HCT116 (cell line): Measurements from ENCODE around the gene KIRREL3. TPM values are rescaled to one million over a fixed set of nuclear protein-coding genes. Genes with fewer than 3 reads are reported as not detected.

Source experiments
- ATAC-seq: fragments of 200-7000 bp; cut with Tn5 transposase; 2 replicates; pipeline ENCODE4 v1.9.1; 2020; ENCODE audit warnings: mild to moderate bottlenecking, moderate library complexity
- BruUV-seq: library from RNA; stranded (reverse); fragments of 400-500 nt; replicated peaks from 2 replicates; lab custom pipeline; 2021; lab: Mats Ljungman, UMichigan
- CTCF ChIA-PET: fragments of 300-600 bp; sonication (Branson Sonifier 250); formaldehyde crosslinking; loops from one replicate; lab custom pipeline; 2021; ENCODE audit warnings: antibody characterized with exemption; lab: Charles Lee
- POLR2A ChIA-PET: fragments of 300-600, 350-600 bp; sonication (Branson Sonifier 250); formaldehyde crosslinking; loops from one replicate; lab custom pipeline; 2021; ENCODE audit warnings: antibody characterized with exemption; lab: Charles Lee
- RAD21 ChIA-PET, 2 experiments: fragments of 300-600 bp; sonication (Branson Sonifier 250); formaldehyde crosslinking; loops; one replicate each; lab custom pipeline; 2023; ENCODE audit warnings: low total read pairs in 2 of 2; ENCODE audit not compliant: uncharacterized antibody in 2 of 2, unreplicated experiment in 2 of 2, low non-redundant PET in 1 of 2; lab: Charles Lee
- DNase-seq: peaks from one replicate; pipeline ENCODE4 v3.0.0-alpha.2; 2010; ENCODE audit warnings: low read depth, low spot score
- H2AFZ ChIP-seq: fragments of 200-600 bp; shearing (Covaris generic), sonication (generic); 2 replicates; pipeline ENCODE4 v1.6.1; 2017; ENCODE audit warnings: low read depth, mixed run types, mixed read lengths, antibody characterized with exemption, low read length; ENCODE audit not compliant: poor library complexity, severe bottlenecking
- H3K27ac ChIP-seq: 2 replicates; pipeline ENCODE4 v1.5.1; 2012; ENCODE audit warnings: low read depth, low read length
- H3K27me3 ChIP-seq: fragments of 200-600 bp; sonication (generic); 2 replicates; pipeline ENCODE4 v1.6.1; 2016; ENCODE audit warnings: mixed run types, low read length, mixed read lengths; ENCODE audit not compliant: insufficient read depth
- H3K36me3 ChIP-seq, 2 experiments: fragments of 200-500 bp in 1 of 2; fragments of 200-600 bp in 1 of 2; sonication (Bioruptor generic) in 1 of 2; sonication (generic) in 1 of 2; 2 replicates each; pipeline versions ENCODE4 v1.5.1 to v1.6.1; 2014 to 2016; ENCODE audit warnings: low read length in 2 of 2, inconsistent platforms in 1 of 2, mixed read lengths in 1 of 2, mixed run types in 1 of 2; ENCODE audit not compliant: insufficient read depth in 2 of 2, control insufficient read depth in 1 of 2
- H3K4me1 ChIP-seq, 2 experiments: fragments of 200-600 bp in 1 of 2; sonication (generic) in 1 of 2; 2 replicates each; pipeline versions ENCODE4 v1.5.1 to v1.6.1; 2012 to 2017; ENCODE audit warnings: low read length in 2 of 2, inconsistent platforms in 1 of 2, mild to moderate bottlenecking in 1 of 2, mixed read lengths in 1 of 2, mixed run types in 1 of 2, moderate library complexity in 1 of 2; ENCODE audit not compliant: insufficient read depth in 2 of 2, control insufficient read depth in 1 of 2
- H3K4me2 ChIP-seq: fragments of 200-600 bp; sonication (generic); 2 replicates; pipeline ENCODE4 v1.6.1; 2017; ENCODE audit warnings: mixed run types, low read length, mixed read lengths
- H3K4me3 ChIP-seq, 2 experiments: fragments of 200-600 bp in 1 of 2; sonication (generic) in 1 of 2; replicated peaks in 1 of 2; 2 replicates each; pipeline ENCODE4 v1.5.1; 2011 to 2016; ENCODE audit warnings: low read length in 2 of 2, control low read depth in 1 of 2, low read depth in 1 of 2, mild to moderate bottlenecking in 1 of 2, mixed read lengths in 1 of 2, mixed run types in 1 of 2
- H3K79me2 ChIP-seq: fragments of 200-600 bp; sonication (generic); 2 replicates; pipeline ENCODE4 v1.6.1; 2017; ENCODE audit warnings: mild to moderate bottlenecking, mixed run types, low read length, moderate library complexity, mixed read lengths; ENCODE audit not compliant: insufficient read depth
- H3K9ac ChIP-seq: fragments of 200-600 bp; sonication (generic); 2 replicates; pipeline ENCODE4 v1.6.1; 2016; ENCODE audit warnings: low read length, mixed read lengths
- H3K9me2 ChIP-seq: fragments of 200-600 bp; sonication (generic), shearing (Covaris generic); 2 replicates; pipeline ENCODE4 v1.6.1; 2017; ENCODE audit warnings: mixed run types, mild to moderate bottlenecking, moderate library complexity; ENCODE audit not compliant: insufficient read depth
- H3K9me3 ChIP-seq, 2 experiments: fragments of 200-500 bp in 1 of 2; fragments of 200-600 bp in 1 of 2; sonication (Bioruptor generic) in 1 of 2; sonication (generic) in 1 of 2; 2 replicates each; pipeline ENCODE4 v1.6.1; 2014 to 2017; ENCODE audit warnings: low read length in 2 of 2, mixed read lengths in 2 of 2, inconsistent platforms in 1 of 2, low read depth in 1 of 2, mild to moderate bottlenecking in 1 of 2, mixed run types in 1 of 2, moderate library complexity in 1 of 2; ENCODE audit not compliant: control insufficient read depth in 1 of 2, insufficient read depth in 1 of 2
- H4K20me1 ChIP-seq: fragments of 200-600 bp; sonication (generic), shearing (Covaris generic); 2 replicates; pipeline ENCODE4 v1.6.1; 2017; ENCODE audit warnings: mixed run types, mild to moderate bottlenecking, moderate library complexity; ENCODE audit not compliant: insufficient read depth
- CBX3 ChIP-seq: IDR thresholded peaks from 2 replicates; pipeline ENCODE4 v1.6.1; 2012; ENCODE audit warnings: low read depth
- CEBPB ChIP-seq: IDR thresholded peaks from 2 replicates; pipeline ENCODE4 v1.6.1; 2012; ENCODE audit warnings: low read depth
- EGR1 ChIP-seq: IDR thresholded peaks from 2 replicates; pipeline ENCODE4 v1.6.1; 2012; ENCODE audit warnings: low read depth
- EZH2 ChIP-seq: fragments of 200-600 bp; sonication (generic); IDR thresholded peaks from 2 replicates; pipeline ENCODE4 v1.6.1; 2017; ENCODE audit warnings: antibody characterized with exemption, mixed run types
- FOSL1 ChIP-seq: IDR thresholded peaks from 2 replicates; pipeline ENCODE4 v1.6.1; 2012; ENCODE audit warnings: low read depth
- POLR2AphosphoS5 ChIP-seq: IDR thresholded peaks from 2 replicates; pipeline ENCODE4 v1.6.1; 2011; ENCODE audit warnings: mild to moderate bottlenecking, low read depth, low read length, moderate library complexity
- RAD21 ChIP-seq: IDR thresholded peaks from 2 replicates; pipeline ENCODE4 v1.6.1; 2012; ENCODE audit warnings: low read depth, mild to moderate bottlenecking
- REST ChIP-seq: IDR thresholded peaks from 2 replicates; pipeline ENCODE4 v1.6.1; 2012; ENCODE audit warnings: low read depth
- SIN3A ChIP-seq: IDR thresholded peaks from 2 replicates; pipeline ENCODE4 v1.6.1; 2012; ENCODE audit warnings: low read depth
- SP1 ChIP-seq: IDR thresholded peaks from 2 replicates; pipeline ENCODE4 v1.6.1; 2012; ENCODE audit warnings: low read depth
- TCF7L2 ChIP-seq: IDR thresholded peaks from 2 replicates; pipeline ENCODE4 v1.7.0; 2011; ENCODE audit warnings: borderline replicate concordance, inconsistent platforms; ENCODE audit not compliant: insufficient read depth, insufficient read length; ENCODE audit errors: extremely low read depth
- YY1 ChIP-seq: IDR thresholded peaks from 2 replicates; pipeline ENCODE4 v1.6.1; 2011; ENCODE audit warnings: low read length, low read depth, moderate library complexity, mild to moderate bottlenecking; ENCODE audit not compliant: insufficient replicate concordance; ENCODE audit errors: extremely low read depth
- ZBTB33 ChIP-seq: IDR thresholded peaks from 2 replicates; pipeline ENCODE4 v1.6.1; 2011; ENCODE audit warnings: mild to moderate bottlenecking, low read length, moderate library complexity; ENCODE audit not compliant: insufficient replicate concordance; ENCODE audit errors: extremely low read depth
- ZNF274 ChIP-seq: fragments of 200-500 bp; sonication (Bioruptor generic); IDR thresholded peaks from 2 replicates; pipeline ENCODE4 v1.6.1; 2014; ENCODE audit warnings: mild to moderate bottlenecking, low read depth, low read length, inconsistent platforms
- intact Hi-C: fragments of 100-400 bp; cut with micrococcal nuclease; formaldehyde crosslinking; loops from 2 replicates; pipeline ENCODE4 v1.10.0; 2022
- total RNA-seq: library from RNA; stranded (reverse); gene quantifications from one replicate; pipeline ENCODE4 v1.2.1, GENCODE V29; 2021; ENCODE audit not compliant: unreplicated experiment
- TF ChIP-seq, protein P1 (sequence below): IDR thresholded peaks from 2 replicates; pipeline ENCODE4 v1.6.1; 2012
- TF ChIP-seq, protein P2 (sequence below): IDR thresholded peaks from 2 replicates; pipeline ENCODE4 v1.6.1; 2012
- TF ChIP-seq, protein P3 (sequence below), 3 experiments: fragments of 200-600 bp in 1 of 3; sonication (generic) in 1 of 3; IDR thresholded peaks in 2 of 3; conservative IDR thresholded peaks in 1 of 3; 2 replicates each; pipeline ENCODE4 v1.5.1; 2012 to 2017; ENCODE audit warnings: low read depth in 2 of 3, low read length in 2 of 3, antibody characterized with exemption in 1 of 3, borderline replicate concordance in 1 of 3, control low read depth in 1 of 3, mild to moderate bottlenecking in 1 of 3, mixed read lengths in 1 of 3, mixed run types in 1 of 3, moderate library complexity in 1 of 3; ENCODE audit not compliant: insufficient read depth in 1 of 3

KIRREL3 gene
- total RNA-seq, 1 experiment from 2014 or later: not detected

GRCh38 chr11:126400479-126400878 is 600.1 kb downstream of the KIRREL3 start:
- Histone ChIP-seq H3K4me3 (no peak overlapping the region), H3K79me2 (no peaks in the 10 kb centered on the region), H3K27me3 (no peaks in the 10 kb centered on the region), H3K4me1 (peaks cover 25 to 32% of the 10 kb centered on the region in 2 experiments), H3K9me3 (no peaks in the 10 kb centered on the region), H4K20me1 (no peaks in the 10 kb centered on the region), H3K9me2 (no peaks in the 10 kb centered on the region), H3K36me3 (no peaks in the 10 kb centered on the region), H3K4me2 (no peak overlapping the region), H3K27ac (no peak overlapping the region), H2AFZ (no peak overlapping the region), H3K9ac (no peak overlapping the region)
- DNase-seq (no peak), ATAC-seq (no peak)
- ChIA-PET POLR2A (no interaction called here), CTCF (no interaction called here), RAD21 (no interaction called here)
- no TSS peak for BruUV-seq
- intact Hi-C loops: no loop called here
- TF ChIP-seq ZBTB33 (no peak), CEBPB (no peak), RAD21 (no peak), POLR2AphosphoS5 (no peak), TCF7L2 (no peak), EGR1 (no peak), YY1 (no peak), CBX3 (no peak), SIN3A (no peak), REST (no peak), ZNF274 (no peak), SP1 (no peak), FOSL1 (no peak), EZH2 (no peak)
- TF ChIP-seq, protein P1, sequence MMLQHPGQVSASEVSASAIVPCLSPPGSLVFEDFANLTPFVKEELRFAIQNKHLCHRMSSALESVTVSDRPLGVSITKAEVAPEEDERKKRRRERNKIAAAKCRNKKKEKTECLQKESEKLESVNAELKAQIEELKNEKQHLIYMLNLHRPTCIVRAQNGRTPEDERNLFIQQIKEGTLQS: no peak
- TF ChIP-seq, protein P2, sequence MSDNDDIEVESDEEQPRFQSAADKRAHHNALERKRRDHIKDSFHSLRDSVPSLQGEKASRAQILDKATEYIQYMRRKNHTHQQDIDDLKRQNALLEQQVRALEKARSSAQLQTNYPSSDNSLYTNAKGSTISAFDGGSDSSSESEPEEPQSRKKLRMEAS: no peak
- TF ChIP-seq, protein P3, sequence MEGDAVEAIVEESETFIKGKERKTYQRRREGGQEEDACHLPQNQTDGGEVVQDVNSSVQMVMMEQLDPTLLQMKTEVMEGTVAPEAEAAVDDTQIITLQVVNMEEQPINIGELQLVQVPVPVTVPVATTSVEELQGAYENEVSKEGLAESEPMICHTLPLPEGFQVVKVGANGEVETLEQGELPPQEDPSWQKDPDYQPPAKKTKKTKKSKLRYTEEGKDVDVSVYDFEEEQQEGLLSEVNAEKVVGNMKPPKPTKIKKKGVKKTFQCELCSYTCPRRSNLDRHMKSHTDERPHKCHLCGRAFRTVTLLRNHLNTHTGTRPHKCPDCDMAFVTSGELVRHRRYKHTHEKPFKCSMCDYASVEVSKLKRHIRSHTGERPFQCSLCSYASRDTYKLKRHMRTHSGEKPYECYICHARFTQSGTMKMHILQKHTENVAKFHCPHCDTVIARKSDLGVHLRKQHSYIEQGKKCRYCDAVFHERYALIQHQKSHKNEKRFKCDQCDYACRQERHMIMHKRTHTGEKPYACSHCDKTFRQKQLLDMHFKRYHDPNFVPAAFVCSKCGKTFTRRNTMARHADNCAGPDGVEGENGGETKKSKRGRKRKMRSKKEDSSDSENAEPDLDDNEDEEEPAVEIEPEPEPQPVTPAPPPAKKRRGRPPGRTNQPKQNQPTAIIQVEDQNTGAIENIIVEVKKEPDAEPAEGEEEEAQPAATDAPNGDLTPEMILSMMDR (IDR thresholded peaks at IDR 0.05 in 2 of 3, conservative IDR thresholded peaks at IDR 0.05 in 1 of 3; ENCODE audit: borderline replicate concordance in 1 of 3, insufficient read depth in 1 of 3, low read depth in 2 of 3, low read length in 2 of 3): no peak
- TF ChIP-seq, all 23 proteins: peak for 0
